H1 (cell line): ENCODE measurements around the gene IL17RD. TPM values are rescaled to one million over a fixed set of nuclear protein-coding genes. Genes with fewer than 3 reads are reported as not detected.

Experiments
- CTCF ChIA-PET: fragments of 300-600 bp; sonication (Branson Sonifier 250); formaldehyde crosslinking; loops from one replicate; lab custom pipeline; 2021; ENCODE audit not compliant: partially characterized antibody; lab: Charles Lee
- POLR2A ChIA-PET: fragments of 300-600 bp; sonication (Branson Sonifier 250); formaldehyde crosslinking; loops from one replicate; lab custom pipeline; 2021; ENCODE audit warnings: inconsistent platforms; ENCODE audit not compliant: partially characterized antibody; lab: Charles Lee
- DNase-seq, 2 experiments: peaks; one replicate each; pipeline versions ENCODE4 v3.0.0 to v3.0.0-alpha.2; 2010 to 2022; ENCODE audit warnings: low spot score in 2 of 2, low read depth in 1 of 2, mixed read lengths in 1 of 2
- FAIRE-seq: peaks from 2 replicates; lab custom pipeline; 2011; peaks lifted over from hg19 to GRCh38; lab: Jason Lieb, UNC
- H2AFZ ChIP-seq: 2 replicates; pipeline ENCODE4 v1.8.1; 2012; ENCODE audit warnings: low read length, inconsistent platforms
- H2AK5ac ChIP-seq: 2 replicates; pipeline ENCODE4 v1.6.1; 2013; ENCODE audit warnings: low read depth, low read length
- H2BK120ac ChIP-seq: replicated peaks from 2 replicates; pipeline ENCODE3; 2013; ENCODE audit warnings: low read depth, low read length, inconsistent platforms
- H2BK12ac ChIP-seq: 2 replicates; pipeline ENCODE4 v1.6.1; 2013; ENCODE audit warnings: low read depth, low read length
- H2BK15ac ChIP-seq: 2 replicates; pipeline ENCODE4 v1.6.1; 2013; ENCODE audit warnings: low read length
- H2BK20ac ChIP-seq: 2 replicates; pipeline ENCODE4 v1.6.1; 2013; ENCODE audit warnings: low read length
- H2BK5ac ChIP-seq: 2 replicates; pipeline ENCODE4 v1.6.1; 2013; ENCODE audit warnings: low read depth, low read length
- H3K14ac ChIP-seq: 2 replicates; pipeline ENCODE4 v1.6.1; 2013; ENCODE audit warnings: inconsistent platforms; ENCODE audit not compliant: insufficient read length
- H3K18ac ChIP-seq: 2 replicates; pipeline ENCODE4 v1.6.1; 2013; ENCODE audit warnings: low read length; ENCODE audit errors: extremely low read depth
- H3K23ac ChIP-seq: 2 replicates; pipeline ENCODE4 v1.6.1; 2013; ENCODE audit warnings: inconsistent platforms; ENCODE audit not compliant: insufficient read length
- H3K23me2 ChIP-seq: 2 replicates; pipeline ENCODE4 v1.6.1; 2013; ENCODE audit warnings: low read depth, low read length
- H3K27ac ChIP-seq: 2 replicates; pipeline ENCODE4 v1.6.1; 2011; ENCODE audit warnings: low read depth, low read length, inconsistent platforms
- H3K27me3 ChIP-seq, 4 experiments: replicated peaks in 1 of 4; 1 replicate in 1 of 4; 2 replicates in 3 of 4; pipeline versions ENCODE4 v1.6.1 to v1.8.1; 2011 to 2013; ENCODE audit warnings: low read length in 3 of 4, mild to moderate bottlenecking in 3 of 4, inconsistent platforms in 2 of 4, mixed read lengths in 2 of 4, moderate library complexity in 1 of 4; ENCODE audit not compliant: control insufficient read depth in 3 of 4, insufficient read depth in 3 of 4; ENCODE audit errors: extremely low read depth in 1 of 4
- H3K36me3 ChIP-seq, 4 experiments: 2 replicates each; pipeline versions ENCODE4 v1.6.1 to v1.8.1; 2011 to 2013; ENCODE audit warnings: mild to moderate bottlenecking in 4 of 4, low read length in 3 of 4, moderate library complexity in 2 of 4, control low read depth in 1 of 4, inconsistent platforms in 1 of 4; ENCODE audit not compliant: insufficient read depth in 4 of 4, control insufficient read depth in 2 of 4
- H3K4ac ChIP-seq: replicated peaks from 2 replicates; pipeline ENCODE3; 2013; ENCODE audit warnings: low read length, low read depth, mixed read lengths, inconsistent platforms; ENCODE audit not compliant: insufficient read length
- H3K4me1 ChIP-seq, 4 experiments: replicated peaks in 1 of 4; 1 replicate in 1 of 4; 2 replicates in 3 of 4; pipeline versions ENCODE4 v1.6.1 to v1.8.1; 2011 to 2013; ENCODE audit warnings: low read length in 3 of 4, inconsistent platforms in 2 of 4, mixed read lengths in 1 of 4; ENCODE audit not compliant: insufficient read depth in 4 of 4, control insufficient read depth in 3 of 4
- H3K4me2 ChIP-seq, 2 experiments: 2 replicates each; pipeline versions ENCODE4 v1.6.1 to v1.8.1; 2011 to 2013; ENCODE audit warnings: low read depth in 2 of 2, low read length in 2 of 2, control low read depth in 1 of 2, inconsistent platforms in 1 of 2, mild to moderate bottlenecking in 1 of 2; ENCODE audit not compliant: insufficient read depth in 1 of 2
- H3K4me3 ChIP-seq, 4 experiments: fragments of 200-600, 300-600 bp in 1 of 4; sonication (generic), shearing (Covaris generic), sonication (Bioruptor Twin) in 1 of 4; 2 replicates each; pipeline versions ENCODE4 v1.5.1 to v1.8.1; 2011 to 2016; ENCODE audit warnings: low read length in 4 of 4, low read depth in 3 of 4, control low read depth in 2 of 4, inconsistent platforms in 2 of 4, mild to moderate bottlenecking in 2 of 4, mixed read lengths in 1 of 4, moderate library complexity in 1 of 4; ENCODE audit not compliant: insufficient read depth in 2 of 4; ENCODE audit errors: extremely low read depth in 1 of 4
- H3K56ac ChIP-seq: replicated peaks from 2 replicates; pipeline ENCODE3; 2013; ENCODE audit warnings: low read depth, mild to moderate bottlenecking, mixed read lengths, low read length, inconsistent platforms; ENCODE audit not compliant: insufficient read length
- H3K79me1 ChIP-seq: 2 replicates; pipeline ENCODE4 v1.6.1; 2013; ENCODE audit warnings: low read depth, low read length, control low read depth
- H3K79me2 ChIP-seq, 2 experiments: 2 replicates each; pipeline versions ENCODE4 v1.6.1 to v1.8.1; 2012 to 2013; ENCODE audit warnings: low read length in 2 of 2, mild to moderate bottlenecking in 2 of 2, inconsistent platforms in 1 of 2; ENCODE audit not compliant: insufficient read depth in 2 of 2, control insufficient read depth in 1 of 2
- H3K9ac ChIP-seq, 4 experiments: replicated peaks in 1 of 4; 1 replicate in 1 of 4; 2 replicates in 3 of 4; pipeline versions ENCODE4 v1.6.1 to v1.8.1; 2011 to 2013; ENCODE audit warnings: low read depth in 3 of 4, low read length in 3 of 4, control low read depth in 2 of 4, mild to moderate bottlenecking in 2 of 4, moderate library complexity in 2 of 4, inconsistent platforms in 1 of 4; ENCODE audit errors: extremely low read depth in 1 of 4
- H3K9me3 ChIP-seq, 2 experiments: 2 replicates each; pipeline versions ENCODE4 v1.6.1 to v1.8.1; 2012 to 2013; ENCODE audit warnings: mild to moderate bottlenecking in 2 of 2, moderate library complexity in 2 of 2, control low read depth in 1 of 2, inconsistent platforms in 1 of 2, low read depth in 1 of 2, low read length in 1 of 2, mixed read lengths in 1 of 2; ENCODE audit not compliant: insufficient read depth in 2 of 2
- H4K20me1 ChIP-seq, 2 experiments: replicated peaks in 1 of 2; 2 replicates each; pipeline versions ENCODE3 to v1.8.1; 2011 to 2013; ENCODE audit warnings: inconsistent platforms in 2 of 2, low read length in 2 of 2, mild to moderate bottlenecking in 1 of 2; ENCODE audit not compliant: insufficient read depth in 2 of 2, control insufficient read depth in 1 of 2
- H4K5ac ChIP-seq: 2 replicates; pipeline ENCODE4 v1.6.1; 2013; ENCODE audit warnings: low read length, low read depth, mixed read lengths, inconsistent platforms; ENCODE audit not compliant: insufficient read length
- H4K8ac ChIP-seq: 2 replicates; pipeline ENCODE4 v1.8.0; 2013; ENCODE audit warnings: mild to moderate bottlenecking, moderate library complexity, low read length, inconsistent platforms; ENCODE audit not compliant: insufficient read depth; ENCODE audit errors: extremely low read depth
- H4K91ac ChIP-seq: replicated peaks from 2 replicates; pipeline ENCODE3; 2013; ENCODE audit warnings: low read length, mixed read lengths, inconsistent platforms; ENCODE audit not compliant: insufficient read length
- BCL11A ChIP-seq, 2 experiments: IDR thresholded peaks; one replicate each; pipeline ENCODE4 v1.6.1; 2011; ENCODE audit warnings: low read depth in 2 of 2, low read length in 2 of 2, mild to moderate bottlenecking in 2 of 2
- CBX5 ChIP-seq: fragments of 300-800, 300-1000 bp; sonication (generic); IDR thresholded peaks from 2 replicates; pipeline ENCODE4 v1.7.1; 2016; ENCODE audit warnings: antibody characterized with exemption, low read length, low read depth
- CBX8 ChIP-seq: fragments of 300-800, 300-1000 bp; sonication (generic); IDR thresholded peaks from 2 replicates; pipeline ENCODE4 v1.7.1; 2016; ENCODE audit warnings: low read depth, low read length, borderline replicate concordance
- CHD1 ChIP-seq: IDR thresholded peaks from 2 replicates; pipeline ENCODE4 v1.6.1; 2012; ENCODE audit warnings: low read depth, low read length, improper control_type of control experiment
- E2F6 ChIP-seq: IDR thresholded peaks from 2 replicates; pipeline ENCODE4 v1.6.1; 2012; ENCODE audit warnings: inconsistent platforms
- FOSL1 ChIP-seq: IDR thresholded peaks from 2 replicates; pipeline ENCODE4 v1.6.1; 2011; ENCODE audit warnings: mild to moderate bottlenecking, low read depth, low read length, moderate library complexity; ENCODE audit not compliant: insufficient read depth
- GABPA ChIP-seq: IDR thresholded peaks from 2 replicates; pipeline ENCODE4 v1.6.1; 2011; ENCODE audit warnings: mild to moderate bottlenecking, low read length, moderate library complexity, borderline replicate concordance; ENCODE audit not compliant: insufficient read depth
- GTF2F1 ChIP-seq: IDR thresholded peaks from 2 replicates; pipeline ENCODE4 v1.6.1; 2012; ENCODE audit warnings: low read depth, low read length, improper control_type of control experiment, borderline replicate concordance
- JUN ChIP-seq: IDR thresholded peaks from 2 replicates; pipeline ENCODE4 v1.6.1; 2011; ENCODE audit warnings: low read depth, mild to moderate bottlenecking, improper control_type of control experiment, low read length
- KDM5A ChIP-seq: fragments of 200-600 bp; IDR thresholded peaks from 2 replicates; pipeline ENCODE4 v1.7.1; 2012; ENCODE audit warnings: mild to moderate bottlenecking, low read length, inconsistent platforms, mixed read lengths
- NRF1 ChIP-seq: IDR thresholded peaks from 2 replicates; pipeline ENCODE4 v1.6.1; 2011; ENCODE audit warnings: mild to moderate bottlenecking, low read depth, low read length, improper control_type of control experiment
- POLR2A ChIP-seq, 2 experiments: IDR thresholded peaks; 1 replicate in 1 of 2; 2 replicates in 1 of 2; pipeline ENCODE4 v1.6.1; 2011; ENCODE audit warnings: low read depth in 2 of 2, low read length in 2 of 2, mild to moderate bottlenecking in 2 of 2; ENCODE audit errors: control extremely low read depth in 1 of 2
- RXRA ChIP-seq: IDR thresholded peaks from 2 replicates; pipeline ENCODE4 v1.6.1; 2011; ENCODE audit warnings: low read depth, mild to moderate bottlenecking, low read length, moderate library complexity; ENCODE audit not compliant: insufficient read depth
- WGBS, 2 experiments: shearing (Covaris generic) in 1 of 2; methylation state at CpG; one replicate each; pipeline versions ENCODE4 v1.1.6 to v1.1.7; 2013 to 2015; ENCODE audit warnings: low lambda C conversion rate in 2 of 2, mixed read lengths in 2 of 2, inconsistent platforms in 1 of 2, low coverage in 1 of 2, missing lambda C conversion rate in 1 of 2; ENCODE audit not compliant: insufficient replicate concordance in 2 of 2, insufficient coverage in 1 of 2, insufficient read length in 1 of 2; ENCODE audit errors: extremely low coverage in 1 of 2, missing lambda C conversion rate in 1 of 2; 5-methylcytosine and 5-hydroxymethylcytosine counted together
- polyA plus RNA-seq, 7 experiments: library from polyadenylated mRNA; depleted of rRNA in 3 of 7; stranded (reverse) in 5 of 7; unstranded in 2 of 7; fragments of >200 nt in 5 of 7; fragments of 200-250 nt in 2 of 7; gene quantifications; 1 replicate in 5 of 7; 2 replicates in 1 of 7; 4 replicates in 1 of 7; pipeline versions ENCODE4 v1.2.1 to v1.2.3, GENCODE V29; 2011 to 2013; ENCODE audit warnings: missing spikeins in 2 of 7, mixed read lengths in 2 of 7
- total RNA-seq: library from RNA; stranded (reverse); fragmentation: NEBNext Ultra II Directional; extraction: Animal tissue kit (Norgen Biotek cat#: 25700); gene quantifications from 2 replicates; pipeline ENCODE4 v1.2.1, GENCODE V29; 2021

The IL17RD gene
- total and polyA plus RNA-seq, 2 of the 8 experiments (the other 6 are each of a cell fraction or from before 2014, with no cell fraction given) = 10.9 to 48.9 TPM

- Histone ChIP-seq H3K9ac (no peak overlapping the region), H2BK15ac (no peak overlapping the region), H2AFZ (no peak overlapping the region), H3K14ac (no peak overlapping the region), H3K4me1 (peaks cover 0 to 5% (median 0%) of the 10 kb centered on the region in 4 experiments; a peak in 2 of 7 replicates), H2BK12ac (no peak overlapping the region), H2BK5ac (no peak overlapping the region), H4K5ac (no peak overlapping the region), H2BK120ac (no peak overlapping the region), H3K4me3 (no peak overlapping the region), H3K4ac (no peak overlapping the region), H2AK5ac (no peak overlapping the region), H3K36me3 (peaks cover 0 to 5% (median 1%) of the 10 kb centered on the region in 4 experiments; a peak in 3 of 8 replicates), H3K18ac (no peak overlapping the region), H3K79me1 (peaks cover 5% of the 10 kb centered on the region; the same call in 1 of the 2 replicates), H3K27ac (no peak overlapping the region), H4K91ac (no peak overlapping the region), H2BK20ac (no peak overlapping the region), H4K20me1 (peaks cover 0 to 10% of the 10 kb centered on the region in 2 experiments), H3K56ac (no peak overlapping the region), H3K9me3 (no peaks in the 10 kb centered on the region), H3K79me2 (peaks cover 0 to 4% of the 10 kb centered on the region in 2 experiments; a peak in 1 of 4 replicates), H3K23ac (no peak overlapping the region), H3K23me2 (no peaks in the 10 kb centered on the region), H3K27me3 (no peaks in the 10 kb centered on the region), H4K8ac (no peak overlapping the region), H3K4me2 (no peak overlapping the region)
- POLR2A ChIA-PET = interaction anchor here (1.5 to 2.1 kb wide), 2 partner anchors 28 to 48 kb away, joined by 4 to 7 read pairs; no protein-coding TSS in a partner anchor
- CTCF ChIA-PET = interaction anchor here (0.9 to 1.2 kb wide), 3 partner anchors 10 to 44 kb away, joined by 3 to 4 read pairs (median 3); no protein-coding TSS in a partner anchor
- TF ChIP-seq GABPA = no peak
- no peak for TF ChIP-seq RXRA
- no peak for TF ChIP-seq E2F6
- TF ChIP-seq FOSL1 = no peak
- TF ChIP-seq BCL11A (IDR thresholded peaks at IDR 0.05; ENCODE audit: low read depth in 2 of 2, low read length in 2 of 2) = no peak
- no peak for TF ChIP-seq KDM5A
- no peak for TF ChIP-seq CHD1
- no peak for TF ChIP-seq JUN
- no peak for TF ChIP-seq CBX8
- no peak for TF ChIP-seq POLR2A (IDR thresholded peaks at IDR 0.05; ENCODE audit: control extremely low read depth in 1 of 2, low read depth in 2 of 2, low read length in 2 of 2)
- TF ChIP-seq NRF1 = no peak
- no peak for TF ChIP-seq CBX5
- no peak for TF ChIP-seq GTF2F1
- DNase-seq (no peak), FAIRE-seq (no peak)
- WGBS, 2 experiments = 79% methylated on average over 3 of the region's 3 CpGs; no CpG with 5 or more reads in 1 of the 2 experiments
These were observed 48.7 kb downstream of the IL17RD start for GRCh38 chr3:57116501-57116900.
